GM23338 (cell line): ENCODE data around the gene ACSF3. TPM values are rescaled to one million over a fixed set of nuclear protein-coding genes. Genes with fewer than 3 reads are reported as not detected.

Experiments
- ATAC-seq: fragments of 200-7000 bp; cut with Tn5 transposase; 3 replicates; pipeline ENCODE4 v1.9.1; 2020
- DNase-seq: peaks from one replicate; pipeline ENCODE4 v3.0.0-alpha.2; 2015; ENCODE audit warnings: low spot score
- H2AFZ ChIP-seq: fragments of 200-600 bp; sonication (generic); 2 replicates; pipeline ENCODE4 v1.8.0; 2016; ENCODE audit warnings: antibody characterized with exemption, mild to moderate bottlenecking, moderate library complexity
- H3F3A ChIP-seq: fragments of 200-600 bp; sonication (generic); replicated peaks from 2 replicates; pipeline ENCODE4 v1.8.0; 2017; ENCODE audit warnings: antibody characterized with exemption, mixed run types, low read depth
- H3K27ac ChIP-seq: fragments of 200-600 bp; sonication (generic); 2 replicates; pipeline ENCODE4 v1.6.1; 2016; ENCODE audit warnings: low read depth
- H3K27me3 ChIP-seq: fragments of 200-600 bp; sonication (generic); 2 replicates; pipeline ENCODE4 v1.8.0; 2016; ENCODE audit warnings: mild to moderate bottlenecking, mixed run types, moderate library complexity; ENCODE audit not compliant: insufficient read depth
- H3K36me3 ChIP-seq: fragments of 200-600 bp; sonication (generic); 2 replicates; pipeline ENCODE4 v1.8.0; 2016; ENCODE audit warnings: mild to moderate bottlenecking; ENCODE audit not compliant: insufficient read depth
- H3K4me1 ChIP-seq: fragments of 200-600 bp; sonication (generic); 2 replicates; pipeline ENCODE4 v1.8.0; 2016; ENCODE audit warnings: mild to moderate bottlenecking, moderate library complexity; ENCODE audit not compliant: insufficient read depth
- H3K4me2 ChIP-seq: fragments of 200-600 bp; sonication (generic); 2 replicates; pipeline ENCODE4 v1.7.1; 2017; ENCODE audit warnings: mixed run types
- H3K4me3 ChIP-seq: fragments of 200-600 bp; sonication (generic); 2 replicates; pipeline ENCODE4 v1.6.1; 2016; ENCODE audit warnings: mixed run types
- H3K79me2 ChIP-seq: fragments of 200-600 bp; sonication (generic); replicated peaks from 2 replicates; pipeline ENCODE4 v1.8.0; 2017; ENCODE audit warnings: mild to moderate bottlenecking; ENCODE audit not compliant: insufficient read depth
- H3K9me2 ChIP-seq: fragments of 200-600 bp; sonication (generic); 2 replicates; pipeline ENCODE4 v1.8.0; 2017; ENCODE audit not compliant: insufficient read depth
- H4K20me1 ChIP-seq: fragments of 200-600 bp; sonication (generic); replicated peaks from 2 replicates; pipeline ENCODE4 v1.8.0; 2017; ENCODE audit warnings: mild to moderate bottlenecking; ENCODE audit not compliant: insufficient read depth
- H3K27ac Mint-ChIP-seq: 2 replicates; pipeline ENCODE4 v1.8.0; 2020; ENCODE audit warnings: inconsistent platforms, mild to moderate bottlenecking, moderate library complexity, mixed read lengths
- H3K27me3 Mint-ChIP-seq: 3 replicates; pipeline ENCODE4 v1.8.0; 2022; ENCODE audit warnings: low read depth, mild to moderate bottlenecking, moderate library complexity, mixed read lengths, inconsistent platforms; ENCODE audit not compliant: insufficient read depth, poor library complexity
- H3K36me3 Mint-ChIP-seq: 3 replicates; pipeline ENCODE4 v1.8.0; 2021; ENCODE audit warnings: low read depth, mild to moderate bottlenecking, inconsistent platforms, moderate library complexity, mixed read lengths
- H3K4me1 Mint-ChIP-seq: 3 replicates; pipeline ENCODE4 v1.8.0; 2020; ENCODE audit warnings: mild to moderate bottlenecking, inconsistent platforms, mixed read lengths
- H3K4me3 Mint-ChIP-seq: 3 replicates; pipeline ENCODE4 v1.8.0; 2021; ENCODE audit warnings: moderate library complexity, mild to moderate bottlenecking, inconsistent platforms, mixed read lengths
- H3K9me3 Mint-ChIP-seq: 3 replicates; pipeline ENCODE4 v1.8.0; 2020; ENCODE audit warnings: moderate library complexity, mild to moderate bottlenecking, inconsistent platforms, mixed read lengths
- CREB1 ChIP-seq: fragments of 250-450 bp; sonication (Bioruptor Pico); IDR thresholded peaks from 2 replicates; pipeline ENCODE4 v1.5.0; 2020; ENCODE audit warnings: low read depth, mild to moderate bottlenecking, moderate library complexity
- ETS1 ChIP-seq: IDR thresholded peaks from 2 replicates; pipeline ENCODE4 v1.6.1; 2016; ENCODE audit warnings: antibody characterized with exemption
- EZH2phosphoT487 ChIP-seq: fragments of 200-600 bp; sonication (generic); IDR thresholded peaks from one replicate; pipeline ENCODE4 v1.8.1; 2018; ENCODE audit warnings: antibody characterized with exemption; ENCODE audit not compliant: unreplicated experiment
- JUNB ChIP-seq: IDR thresholded peaks from one replicate; pipeline ENCODE4 v1.6.1; 2016; ENCODE audit warnings: antibody characterized with exemption; ENCODE audit not compliant: unreplicated experiment
- NANOG ChIP-seq: IDR thresholded peaks from 2 replicates; pipeline ENCODE4 v1.6.1; 2016; ENCODE audit warnings: antibody characterized with exemption, borderline replicate concordance
- POLR2AphosphoS5 ChIP-seq: IDR thresholded peaks from 2 replicates; pipeline ENCODE4 v1.6.1; 2016; ENCODE audit warnings: antibody characterized with exemption, low read depth
- STAT1 ChIP-seq: IDR thresholded peaks from one replicate; pipeline ENCODE4 v1.6.1; 2016; ENCODE audit warnings: antibody characterized with exemption; ENCODE audit not compliant: unreplicated experiment
- ZNF114 ChIP-seq: fragments of 250-450 bp; sonication (Bioruptor Pico); IDR thresholded peaks from 2 replicates; pipeline ENCODE4 v1.5.0; 2020; ENCODE audit warnings: mild to moderate bottlenecking, moderate library complexity
- ZNF331 ChIP-seq: fragments of 250-450 bp; sonication (Bioruptor Pico); IDR thresholded peaks from 2 replicates; pipeline ENCODE4 v1.5.0; 2020; ENCODE audit warnings: low read depth, mild to moderate bottlenecking, moderate library complexity
- polyA plus RNA-seq: library from polyadenylated mRNA; unstranded; fragments of >200 nt; fragmentation: Nextera tagmentation; extraction: Ambion mirVana; gene quantifications from 2 replicates; pipeline ENCODE4 v1.2.1, GENCODE V29; 2016
- total RNA-seq: library from RNA; depleted of rRNA; stranded (reverse); fragments of >200 nt; shearing (Covaris generic); gene quantifications from 2 replicates; pipeline ENCODE4 v1.2.3, GENCODE V29; 2014
- TF ChIP-seq, protein P1 (sequence below): fragments of 250-450 bp; sonication (Bioruptor Pico); IDR thresholded peaks from 2 replicates; pipeline ENCODE4 v1.5.0; 2020; ENCODE audit warnings: mild to moderate bottlenecking, moderate library complexity

Gene ACSF3
- total and polyA plus RNA-seq, 2 experiments from 2014 or later, result 12.8 to 23.1 TPM

DNA sequence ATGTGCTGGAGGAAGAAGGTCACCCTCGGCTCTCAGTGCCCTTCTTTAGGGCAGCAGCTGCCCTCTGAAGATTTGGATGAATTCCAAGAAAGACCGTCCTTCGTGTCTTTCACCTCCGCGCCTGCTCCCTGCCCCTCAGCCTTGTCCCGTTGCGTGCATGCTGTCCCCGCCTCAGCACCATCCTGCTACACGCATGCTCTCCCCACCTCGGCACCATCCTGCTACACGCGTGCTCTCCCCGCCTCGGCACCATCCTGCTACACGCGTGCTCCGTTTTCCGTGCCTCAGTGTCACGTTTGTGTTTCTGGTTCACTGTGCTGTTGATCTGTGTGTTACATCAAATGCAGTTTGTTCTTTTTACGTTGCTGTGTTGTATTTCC is 13.5 kb downstream of the ACSF3 start (continued):
- TF ChIP-seq STAT1 (no peak), CREB1 (CRISPR knock-in tag) (no peak), JUNB (no peak), ZNF114 (CRISPR knock-in tag) (no peak), ZNF331 (CRISPR knock-in tag) (no peak)
- TF ChIP-seq, protein P1, sequence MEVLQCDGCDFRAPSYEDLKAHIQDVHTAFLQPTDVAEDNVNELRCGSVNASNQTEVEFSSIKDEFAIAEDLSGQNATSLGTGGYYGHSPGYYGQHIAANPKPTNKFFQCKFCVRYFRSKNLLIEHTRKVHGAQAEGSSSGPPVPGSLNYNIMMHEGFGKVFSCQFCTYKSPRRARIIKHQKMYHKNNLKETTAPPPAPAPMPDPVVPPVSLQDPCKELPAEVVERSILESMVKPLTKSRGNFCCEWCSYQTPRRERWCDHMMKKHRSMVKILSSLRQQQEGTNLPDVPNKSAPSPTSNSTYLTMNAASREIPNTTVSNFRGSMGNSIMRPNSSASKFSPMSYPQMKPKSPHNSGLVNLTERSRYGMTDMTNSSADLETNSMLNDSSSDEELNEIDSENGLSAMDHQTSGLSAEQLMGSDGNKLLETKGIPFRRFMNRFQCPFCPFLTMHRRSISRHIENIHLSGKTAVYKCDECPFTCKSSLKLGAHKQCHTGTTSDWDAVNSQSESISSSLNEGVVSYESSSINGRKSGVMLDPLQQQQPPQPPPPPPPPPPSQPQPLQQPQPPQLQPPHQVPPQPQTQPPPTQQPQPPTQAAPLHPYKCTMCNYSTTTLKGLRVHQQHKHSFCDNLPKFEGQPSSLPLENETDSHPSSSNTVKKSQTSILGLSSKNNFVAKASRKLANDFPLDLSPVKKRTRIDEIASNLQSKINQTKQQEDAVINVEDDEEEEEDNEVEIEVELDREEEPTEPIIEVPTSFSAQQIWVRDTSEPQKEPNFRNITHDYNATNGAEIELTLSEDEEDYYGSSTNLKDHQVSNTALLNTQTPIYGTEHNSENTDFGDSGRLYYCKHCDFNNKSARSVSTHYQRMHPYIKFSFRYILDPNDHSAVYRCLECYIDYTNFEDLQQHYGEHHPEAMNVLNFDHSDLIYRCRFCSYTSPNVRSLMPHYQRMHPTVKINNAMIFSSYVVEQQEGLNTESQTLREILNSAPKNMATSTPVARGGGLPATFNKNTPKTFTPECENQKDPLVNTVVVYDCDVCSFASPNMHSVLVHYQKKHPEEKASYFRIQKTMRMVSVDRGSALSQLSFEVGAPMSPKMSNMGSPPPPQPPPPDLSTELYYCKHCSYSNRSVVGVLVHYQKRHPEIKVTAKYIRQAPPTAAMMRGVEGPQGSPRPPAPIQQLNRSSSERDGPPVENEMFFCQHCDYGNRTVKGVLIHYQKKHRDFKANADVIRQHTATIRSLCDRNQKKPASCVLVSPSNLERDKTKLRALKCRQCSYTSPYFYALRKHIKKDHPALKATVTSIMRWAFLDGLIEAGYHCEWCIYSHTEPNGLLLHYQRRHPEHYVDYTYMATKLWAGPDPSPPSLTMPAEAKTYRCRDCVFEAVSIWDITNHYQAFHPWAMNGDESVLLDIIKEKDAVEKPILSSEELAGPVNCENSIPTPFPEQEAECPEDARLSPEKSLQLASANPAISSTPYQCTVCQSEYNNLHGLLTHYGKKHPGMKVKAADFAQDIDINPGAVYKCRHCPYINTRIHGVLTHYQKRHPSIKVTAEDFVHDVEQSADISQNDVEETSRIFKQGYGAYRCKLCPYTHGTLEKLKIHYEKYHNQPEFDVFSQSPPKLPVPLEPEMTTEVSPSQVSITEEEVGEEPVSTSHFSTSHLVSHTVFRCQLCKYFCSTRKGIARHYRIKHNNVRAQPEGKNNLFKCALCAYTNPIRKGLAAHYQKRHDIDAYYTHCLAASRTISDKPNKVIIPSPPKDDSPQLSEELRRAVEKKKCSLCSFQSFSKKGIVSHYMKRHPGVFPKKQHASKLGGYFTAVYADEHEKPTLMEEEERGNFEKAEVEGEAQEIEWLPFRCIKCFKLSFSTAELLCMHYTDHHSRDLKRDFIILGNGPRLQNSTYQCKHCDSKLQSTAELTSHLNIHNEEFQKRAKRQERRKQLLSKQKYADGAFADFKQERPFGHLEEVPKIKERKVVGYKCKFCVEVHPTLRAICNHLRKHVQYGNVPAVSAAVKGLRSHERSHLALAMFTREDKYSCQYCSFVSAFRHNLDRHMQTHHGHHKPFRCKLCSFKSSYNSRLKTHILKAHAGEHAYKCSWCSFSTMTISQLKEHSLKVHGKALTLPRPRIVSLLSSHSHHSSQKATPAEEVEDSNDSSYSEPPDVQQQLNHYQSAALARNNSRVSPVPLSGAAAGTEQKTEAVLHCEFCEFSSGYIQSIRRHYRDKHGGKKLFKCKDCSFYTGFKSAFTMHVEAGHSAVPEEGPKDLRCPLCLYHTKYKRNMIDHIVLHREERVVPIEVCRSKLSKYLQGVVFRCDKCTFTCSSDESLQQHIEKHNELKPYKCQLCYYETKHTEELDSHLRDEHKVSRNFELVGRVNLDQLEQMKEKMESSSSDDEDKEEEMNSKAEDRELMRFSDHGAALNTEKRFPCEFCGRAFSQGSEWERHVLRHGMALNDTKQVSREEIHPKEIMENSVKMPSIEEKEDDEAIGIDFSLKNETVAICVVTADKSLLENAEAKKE, result no peak

GRCh38 chr16:89108416-89108815 is 14.8 kb downstream of the ACSF3 start:
- Mint-ChIP-seq H3K4me1 (no peaks in the 10 kb centered on the region), H3K9me3 (no peaks in the 10 kb centered on the region), H3K36me3 (peaks cover 33% of the 10 kb centered on the region), H3K4me3 (no peak overlapping the region), H3K27ac (no peak overlapping the region), H3K27me3 (peaks cover 3% of the 10 kb centered on the region)
- Histone ChIP-seq H3K4me1 (no peaks in the 10 kb centered on the region), H3K27ac (no peak overlapping the region), H4K20me1 (peaks cover 3% of the 10 kb centered on the region; the same call in 1 of the 2 replicates), H3K9me2 (no peaks in the 10 kb centered on the region), H2AFZ (no peak overlapping the region), H3K36me3 (no peaks in the 10 kb centered on the region; the same call in 1 of the 2 replicates), H3F3A (no peaks in the 10 kb centered on the region), H3K4me2 (no peak overlapping the region), H3K27me3 (no peaks in the 10 kb centered on the region), H3K79me2 (peaks cover 13% of the 10 kb centered on the region), H3K4me3 (no peak overlapping the region)
- no peak for DNase-seq
- ATAC-seq, result no peak
- TF ChIP-seq EZH2phosphoT487 (no peak), NANOG (no peak), ZNF114 (CRISPR knock-in tag) (no peak), ETS1 (no peak), POLR2AphosphoS5 (no peak)
- TF ChIP-seq, protein P1, result no peak
